GM11168 (cell line): ENCODE data around the gene AGMO.

Experiments
- in situ Hi-C: fragments of 300-500 bp; cut with MboI; formaldehyde crosslinking; loops from one replicate; pipeline ENCODE4 v1.12.0; 2022; ENCODE audit warnings: low sequenced_read_pairs; ENCODE audit not compliant: unreplicated experiment

The AGMO gene

GRCh38 chr7:15175152-15175551 is 386.7 kb downstream of the AGMO start:
- in situ Hi-C loops = no loop called here

GRCh38 chr7:15174485-15174884 is 387.3 kb downstream of the AGMO start:
- in situ Hi-C loops = no loop called here

GRCh38 chr7:15168489-15168888 is 393.3 kb downstream of the AGMO start:
- in situ Hi-C loops = no loop called here

- in situ Hi-C loops = no loop called here
Measured at GRCh38 chr7:15167912-15168311, 393.9 kb downstream of the AGMO start.

DNA sequence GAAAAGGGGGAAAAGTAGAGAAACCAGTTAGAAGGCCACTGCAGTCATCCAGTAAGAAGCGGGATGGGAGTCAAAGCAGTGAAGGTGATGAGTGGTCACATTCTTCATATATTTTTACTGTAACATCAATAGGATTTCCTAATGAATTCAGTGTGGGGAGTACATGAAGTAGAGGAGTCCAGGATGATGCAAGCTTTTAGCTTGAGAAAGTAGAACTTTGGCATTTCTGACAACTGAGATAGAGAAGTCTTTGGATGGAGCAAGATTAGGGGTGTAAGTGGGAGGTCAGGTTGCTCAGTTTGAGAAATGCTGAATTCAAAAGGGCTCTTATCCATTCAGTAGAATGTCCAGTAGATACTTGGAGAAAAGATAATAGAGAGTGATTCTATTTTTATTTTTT is 395.2 kb downstream of the AGMO start:
- in situ Hi-C loops = no loop called here

DNA sequence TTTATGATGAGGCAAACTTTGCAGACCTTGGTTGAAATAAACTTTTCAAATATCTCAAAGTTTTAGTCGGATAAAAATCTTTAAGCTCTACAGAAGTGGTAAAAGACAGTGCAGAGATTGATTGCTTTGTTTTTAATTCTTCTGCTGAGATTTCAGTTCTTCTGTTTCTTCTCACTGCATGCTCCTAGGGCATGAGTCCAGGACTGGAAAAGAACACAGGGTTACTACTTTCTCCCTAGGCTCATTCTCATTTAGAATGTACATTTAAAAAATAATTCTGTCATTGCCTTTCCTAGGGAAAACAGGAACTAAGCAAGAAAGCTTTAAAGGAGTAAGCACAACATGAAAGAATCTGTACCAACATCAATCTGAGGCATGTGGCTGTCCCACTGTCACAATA is 402.6 kb downstream of the AGMO start:
- in situ Hi-C loops = no loop called here

DNA sequence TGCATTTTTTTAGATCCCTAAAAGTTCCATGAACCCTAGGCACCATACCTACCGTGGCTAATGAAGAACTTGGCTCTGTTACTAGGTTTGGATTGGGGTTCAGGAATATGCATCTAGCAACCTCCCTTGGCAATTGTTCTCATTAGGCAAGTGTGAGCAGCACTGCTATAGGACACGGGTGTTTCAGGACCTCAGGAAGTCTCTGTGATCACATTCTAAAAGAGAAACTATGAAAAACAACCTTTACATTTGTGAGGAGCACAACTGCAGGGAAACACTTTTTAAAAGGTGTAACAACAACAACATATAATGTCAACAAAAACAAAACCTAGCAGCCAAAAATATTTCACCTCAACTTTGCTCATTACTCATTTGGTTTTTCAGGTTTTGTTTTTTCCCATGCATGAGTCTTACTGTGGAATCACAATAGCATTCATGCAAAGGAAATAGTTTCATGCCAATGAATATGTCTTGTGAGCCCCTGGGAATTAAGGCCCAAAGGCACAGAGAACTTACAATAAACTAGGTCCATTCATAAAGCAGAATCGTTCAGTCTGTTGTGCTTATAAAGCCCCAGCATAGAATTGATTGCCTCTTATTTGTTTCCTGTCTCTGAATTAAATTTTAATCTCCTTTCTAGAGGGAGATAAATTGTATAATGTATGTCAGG is 403.5 kb downstream of the AGMO start:
- in situ Hi-C loops = no loop called here
